HG02943 (cell line): ENCODE measurements around the gene ITGAL.
"Not testable (repeated sequence)": the region's sequence is repeated elsewhere in the genome, so short reads cannot be mapped to it uniquely, and the experiment has no call there.

ENCODE experiments used
- ATAC-seq: cut with Tn5 transposase; IDR thresholded peaks from one replicate; pipeline ENCODE4 v1.9.1; 2021; ENCODE audit warnings: mild to moderate bottlenecking, low read depth, moderate library complexity; ENCODE audit not compliant: unreplicated experiment

The ITGAL gene

GRCh38 chr16:30490210-30490609, 17.7 kb downstream of the ITGAL start:
- no peak for ATAC-seq

GRCh38 chr16:30491229-30491628, 18.7 kb downstream of the ITGAL start:
- no peak for ATAC-seq

GRCh38 chr16:30491744-30492308, 19.3 kb downstream of the ITGAL start:
- no peak for ATAC-seq

- ATAC-seq, result no peak
These were observed 21.5 kb downstream of the ITGAL start for GRCh38 chr16:30493941-30494488.

GRCh38 chr16:30494709-30495108, 22.2 kb downstream of the ITGAL start:
- ATAC-seq, result no peak

GRCh38 chr16:30499284-30499683, 26.7 kb downstream of the ITGAL start:
- no peak for ATAC-seq

GRCh38 chr16:30503403-30504296, 31.1 kb downstream of the ITGAL start:
- no peak for ATAC-seq

- no peak for ATAC-seq
These were observed 36.7 kb downstream of the ITGAL start for GRCh38 chr16:30509081-30509765.

GRCh38 chr16:30510376-30510938, 37.9 kb downstream of the ITGAL start:
- ATAC-seq, result no peak

GRCh38 chr16:30511509-30511908, 39.0 kb downstream of the ITGAL start:
- no peak for ATAC-seq

DNA sequence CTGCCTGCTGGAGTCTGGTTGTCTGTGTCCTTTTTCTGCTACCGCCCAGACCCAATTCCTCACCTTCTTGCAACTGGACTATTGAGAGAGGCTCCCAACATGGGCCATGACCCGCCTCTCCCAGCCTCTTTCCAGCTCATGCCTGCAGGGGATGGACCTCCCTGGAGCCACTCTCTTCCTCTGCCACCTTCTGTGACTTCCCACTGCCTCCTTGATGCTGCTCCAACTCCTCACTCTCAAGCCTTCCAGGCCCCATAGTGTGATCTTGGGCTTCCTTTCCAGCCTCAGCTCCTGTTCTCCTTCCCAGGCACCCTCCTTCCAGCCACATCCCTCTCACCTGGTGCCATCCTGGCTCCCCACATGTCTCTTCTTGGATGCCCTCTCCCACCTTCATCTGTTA, 42.7 kb downstream of the ITGAL start:
- no peak for ATAC-seq

GRCh38 chr16:30518552-30518951, 46.0 kb downstream of the ITGAL start:
- no peak for ATAC-seq

DNA sequence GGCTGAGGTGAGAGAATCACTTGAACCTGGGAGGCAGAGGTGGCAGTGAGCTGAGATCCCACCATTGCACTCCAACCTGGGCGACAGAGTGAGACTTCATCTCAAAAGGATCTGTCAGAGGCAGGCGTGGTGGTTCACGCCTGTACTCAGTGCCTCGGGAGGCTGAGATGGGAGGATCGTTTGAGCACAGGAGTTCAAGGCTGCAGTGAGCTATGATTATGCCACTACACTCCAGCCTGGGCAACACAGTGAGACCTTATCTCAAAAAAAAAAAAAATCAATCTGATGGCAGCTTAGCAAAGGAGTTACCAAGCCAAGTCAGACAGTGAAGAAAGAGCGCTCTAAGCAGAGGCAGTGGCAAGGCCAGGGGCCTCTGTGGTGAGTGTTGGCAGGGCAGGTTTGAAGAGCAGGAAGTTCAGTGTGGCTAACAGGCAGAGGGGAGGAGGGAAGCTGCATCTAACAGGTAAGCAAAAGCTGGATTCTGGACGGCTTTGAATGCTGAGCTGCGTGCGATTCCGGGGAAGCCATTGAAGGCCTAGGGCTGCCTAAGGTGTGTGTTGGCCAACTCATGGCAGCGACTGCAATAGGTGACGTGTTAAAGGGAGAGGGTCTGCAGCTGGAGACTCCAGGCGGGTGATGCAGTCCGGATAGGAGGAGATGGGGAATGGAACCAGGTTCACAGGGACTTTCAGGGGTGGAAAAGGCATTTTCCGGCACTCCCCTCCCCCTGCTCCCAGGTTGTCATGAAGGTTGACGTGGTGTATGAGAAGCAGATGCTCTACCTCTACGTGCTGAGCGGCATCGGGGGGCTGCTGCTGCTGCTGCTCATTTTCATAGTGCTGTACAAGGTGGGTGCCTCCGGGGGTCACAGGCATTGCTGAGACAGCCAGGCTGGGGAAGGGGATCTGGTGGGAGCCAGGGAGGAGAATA, 46.8 kb downstream of the ITGAL start:
- ATAC-seq, result no peak

DNA sequence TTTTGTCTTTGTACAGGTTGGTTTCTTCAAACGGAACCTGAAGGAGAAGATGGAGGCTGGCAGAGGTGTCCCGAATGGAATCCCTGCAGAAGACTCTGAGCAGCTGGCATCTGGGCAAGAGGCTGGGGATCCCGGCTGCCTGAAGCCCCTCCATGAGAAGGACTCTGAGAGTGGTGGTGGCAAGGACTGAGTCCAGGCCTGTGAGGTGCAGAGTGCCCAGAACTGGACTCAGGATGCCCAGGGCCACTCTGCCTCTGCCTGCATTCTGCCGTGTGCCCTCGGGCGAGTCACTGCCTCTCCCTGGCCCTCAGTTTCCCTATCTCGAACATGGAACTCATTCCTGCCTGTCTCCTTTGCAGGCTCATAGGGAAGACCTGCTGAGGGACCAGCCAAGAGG, 48.9 kb downstream of the ITGAL start:
- ATAC-seq, result no peak

DNA sequence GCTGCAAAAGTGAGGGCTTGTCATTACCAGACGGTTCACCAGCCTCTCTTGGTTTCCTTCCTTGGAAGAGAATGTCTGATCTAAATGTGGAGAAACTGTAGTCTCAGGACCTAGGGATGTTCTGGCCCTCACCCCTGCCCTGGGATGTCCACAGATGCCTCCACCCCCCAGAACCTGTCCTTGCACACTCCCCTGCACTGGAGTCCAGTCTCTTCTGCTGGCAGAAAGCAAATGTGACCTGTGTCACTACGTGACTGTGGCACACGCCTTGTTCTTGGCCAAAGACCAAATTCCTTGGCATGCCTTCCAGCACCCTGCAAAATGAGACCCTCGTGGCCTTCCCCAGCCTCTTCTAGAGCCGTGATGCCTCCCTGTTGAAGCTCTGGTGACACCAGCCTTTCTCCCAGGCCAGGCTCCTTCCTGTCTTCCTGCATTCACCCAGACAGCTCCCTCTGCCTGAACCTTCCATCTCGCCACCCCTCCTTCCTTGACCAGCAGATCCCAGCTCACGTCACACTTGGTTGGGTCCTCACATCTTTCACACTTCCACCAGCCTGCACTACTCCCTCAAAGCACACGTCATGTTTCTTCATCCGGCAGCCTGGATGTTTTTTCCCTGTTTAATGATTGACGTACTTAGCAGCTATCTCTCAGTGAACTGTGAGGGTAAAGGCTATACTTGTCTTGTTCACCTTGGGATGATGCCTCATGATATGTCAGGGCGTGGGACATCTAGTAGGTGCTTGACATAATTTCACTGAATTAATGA, 49.5 kb downstream of the ITGAL start:
- no peak for ATAC-seq

- ATAC-seq, result not testable (repeated sequence)
These were observed 50.3 kb downstream of the ITGAL start for GRCh38 chr16:30522702-30523463.

DNA sequence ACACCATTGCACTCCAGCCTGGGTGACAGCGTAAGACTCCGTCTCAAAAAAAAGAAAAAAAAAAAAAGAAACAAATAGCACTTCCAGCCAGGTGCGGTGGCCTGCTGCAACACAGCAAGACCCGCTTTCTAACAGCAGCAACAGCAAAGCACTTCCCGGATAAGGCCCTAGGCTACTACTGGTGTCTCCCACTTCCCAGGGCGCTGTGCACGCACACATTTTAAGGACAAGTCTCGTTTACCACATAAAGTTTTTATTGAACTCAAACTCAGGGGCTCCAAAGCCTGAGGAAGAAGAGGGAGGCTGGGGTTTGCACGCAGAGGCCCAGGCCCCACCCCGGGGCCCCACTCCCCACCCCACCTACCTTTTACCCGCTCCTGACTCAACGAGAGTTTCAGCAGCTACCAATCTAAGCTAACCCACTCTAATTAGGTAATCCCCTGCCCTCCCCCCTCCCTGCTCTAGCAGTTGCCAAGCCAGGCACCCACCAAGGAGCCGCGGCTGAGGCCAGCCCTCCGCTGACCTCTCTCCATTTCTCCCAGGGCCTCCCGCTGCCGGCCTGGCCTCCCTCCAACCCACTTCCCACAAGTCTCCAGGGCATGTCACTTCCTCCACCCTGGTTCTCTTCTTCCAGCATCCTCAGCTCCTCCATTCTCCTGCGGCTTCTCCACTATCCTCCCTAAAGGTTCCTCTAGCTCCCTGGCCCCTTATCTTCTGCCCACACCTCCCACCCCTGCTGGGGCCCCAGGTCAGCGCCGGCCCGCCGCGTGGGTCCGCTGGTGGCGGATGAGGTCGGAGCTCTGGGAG, 51.4 kb downstream of the ITGAL start:
- ATAC-seq, result no peak
